HL-60 (cell line): ENCODE results near the gene RNLS.

ENCODE experiments used
- DNase-seq, 2 experiments: peaks; one replicate each; pipeline ENCODE4 v3.0.0-alpha.2; 2010 to 2020; ENCODE audit warnings: low read depth in 1 of 2, low spot score in 1 of 2
- H3K27ac ChIP-seq: fragments of 250-450 bp; sonication (Bioruptor Pico); replicated peaks from 2 replicates; pipeline ENCODE4 v1.5.1; 2020; ENCODE audit warnings: mild to moderate bottlenecking, moderate library complexity
- H3K27me3 ChIP-seq: fragments of 250-450 bp; sonication (Bioruptor Pico); 2 replicates; pipeline ENCODE4 v1.5.1; 2021; ENCODE audit warnings: mild to moderate bottlenecking, moderate library complexity; ENCODE audit not compliant: insufficient read depth, poor library complexity, severe bottlenecking
- H3K4me3 ChIP-seq: replicated peaks from 2 replicates; pipeline ENCODE4 v1.5.1; 2011; ENCODE audit warnings: mild to moderate bottlenecking, control low read depth, low read length; ENCODE audit not compliant: insufficient read depth
- GABPA ChIP-seq: IDR thresholded peaks from 2 replicates; pipeline ENCODE4 v1.6.1; 2012; ENCODE audit warnings: low read depth
- POLR2AphosphoS5 ChIP-seq: IDR thresholded peaks from 2 replicates; pipeline ENCODE4 v1.6.1; 2012; ENCODE audit warnings: low read depth
- REST ChIP-seq: IDR thresholded peaks from 2 replicates; pipeline ENCODE4 v1.6.1; 2012; ENCODE audit warnings: low read depth; ENCODE audit not compliant: insufficient replicate concordance
- SPI1 ChIP-seq: IDR thresholded peaks from 2 replicates; pipeline ENCODE4 v1.6.1; 2012; ENCODE audit warnings: low read depth, mild to moderate bottlenecking, borderline replicate concordance
- TF ChIP-seq, protein P1 (sequence below): IDR thresholded peaks from one replicate; pipeline ENCODE4 v1.5.1; 2011; ENCODE audit warnings: low read length, control low read depth, inconsistent platforms; ENCODE audit not compliant: insufficient read depth

The RNLS gene

DNA sequence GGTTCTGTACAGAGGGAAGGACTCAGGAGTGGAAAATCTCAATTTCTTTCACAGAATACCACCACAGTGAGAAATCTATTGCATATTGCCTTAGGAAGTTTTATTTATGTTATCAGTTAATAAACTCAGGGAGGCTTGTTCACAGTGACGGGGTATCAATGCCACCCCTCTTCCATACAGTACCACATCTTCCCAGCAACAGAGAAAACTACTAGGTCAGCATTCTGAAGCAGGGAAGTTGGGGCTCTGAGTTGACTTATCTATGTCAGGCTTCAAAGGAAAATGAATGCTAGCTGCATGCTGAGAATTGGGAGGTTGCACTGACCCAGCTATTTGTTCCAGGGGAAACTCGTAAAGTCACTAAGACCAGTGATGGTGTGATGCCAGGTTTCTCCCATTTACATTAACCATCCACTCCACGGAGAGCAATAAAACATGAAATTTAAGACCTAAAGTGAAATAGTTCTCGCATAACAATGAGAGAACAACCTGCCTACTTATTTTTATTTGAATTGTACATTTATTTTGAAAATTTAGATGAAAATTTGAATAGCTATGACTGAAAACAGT, 266.7 kb downstream of the RNLS start:
- no peak for DNase-seq
- TF ChIP-seq SPI1 = no peak

DNA sequence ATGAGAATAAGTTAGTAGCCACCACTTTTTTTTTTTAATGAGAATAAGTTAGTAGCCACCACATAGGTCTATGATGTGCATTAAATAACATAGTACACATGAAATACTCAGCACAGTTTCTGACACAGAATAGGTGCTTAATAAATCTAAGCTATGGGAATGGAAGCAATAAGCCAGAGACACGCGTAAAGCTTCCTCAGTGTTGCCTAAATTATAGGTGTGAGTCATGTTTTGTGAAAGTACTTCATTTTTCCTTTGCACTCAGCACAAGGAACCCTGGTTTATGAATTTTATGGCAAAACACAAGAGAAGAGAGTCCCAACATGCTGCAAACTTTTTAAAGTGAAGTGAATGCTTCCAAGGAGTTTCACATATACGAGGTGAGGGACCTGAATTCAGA, 267.4 kb downstream of the RNLS start:
- Histone ChIP-seq H3K27me3 (no peaks in the 10 kb centered on the region), H3K27ac (peak overlapping the region; percentile 36; the same call in 1 of the 2 replicates), H3K4me3 (no peak overlapping the region)
- no peak for DNase-seq
- no peak for TF ChIP-seq SPI1
- TF ChIP-seq, protein P1, sequence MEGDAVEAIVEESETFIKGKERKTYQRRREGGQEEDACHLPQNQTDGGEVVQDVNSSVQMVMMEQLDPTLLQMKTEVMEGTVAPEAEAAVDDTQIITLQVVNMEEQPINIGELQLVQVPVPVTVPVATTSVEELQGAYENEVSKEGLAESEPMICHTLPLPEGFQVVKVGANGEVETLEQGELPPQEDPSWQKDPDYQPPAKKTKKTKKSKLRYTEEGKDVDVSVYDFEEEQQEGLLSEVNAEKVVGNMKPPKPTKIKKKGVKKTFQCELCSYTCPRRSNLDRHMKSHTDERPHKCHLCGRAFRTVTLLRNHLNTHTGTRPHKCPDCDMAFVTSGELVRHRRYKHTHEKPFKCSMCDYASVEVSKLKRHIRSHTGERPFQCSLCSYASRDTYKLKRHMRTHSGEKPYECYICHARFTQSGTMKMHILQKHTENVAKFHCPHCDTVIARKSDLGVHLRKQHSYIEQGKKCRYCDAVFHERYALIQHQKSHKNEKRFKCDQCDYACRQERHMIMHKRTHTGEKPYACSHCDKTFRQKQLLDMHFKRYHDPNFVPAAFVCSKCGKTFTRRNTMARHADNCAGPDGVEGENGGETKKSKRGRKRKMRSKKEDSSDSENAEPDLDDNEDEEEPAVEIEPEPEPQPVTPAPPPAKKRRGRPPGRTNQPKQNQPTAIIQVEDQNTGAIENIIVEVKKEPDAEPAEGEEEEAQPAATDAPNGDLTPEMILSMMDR = no peak
- no peak for TF ChIP-seq POLR2AphosphoS5
- TF ChIP-seq GABPA = no peak
- TF ChIP-seq REST = no peak

More for the DNA sequence above, 266.7 kb downstream of the RNLS start:
- no peaks in the 10 kb centered on the region for H3K27me3 ChIP-seq
- H3K4me3 ChIP-seq = no peak overlapping the region
- peak overlapping the region; percentile 36; the same call in 1 of the 2 replicates for H3K27ac ChIP-seq

DNA sequence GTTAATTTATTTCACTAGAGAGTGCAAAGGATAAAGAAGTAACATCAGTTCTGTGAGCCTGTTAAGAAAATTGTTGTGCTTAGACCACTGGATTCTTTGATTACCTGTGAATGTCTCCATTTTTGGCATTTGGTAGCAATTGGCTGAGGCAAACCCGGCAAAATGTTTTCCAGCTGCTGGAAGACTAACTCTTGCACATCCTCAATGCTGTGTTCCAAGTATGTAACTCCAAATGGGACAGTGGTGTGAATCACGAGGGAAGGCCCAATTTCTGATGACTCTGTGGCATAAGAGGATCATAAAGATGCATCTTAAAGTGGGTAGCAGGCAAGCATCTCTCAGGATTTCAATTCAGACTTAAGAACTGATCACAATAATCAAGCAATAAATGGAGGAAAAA, 268.8 kb downstream of the RNLS start:
- TF ChIP-seq POLR2AphosphoS5 (no peak), SPI1 (no peak), GABPA (no peak), REST (no peak)
- TF ChIP-seq, protein P1 = no peak
- Histone ChIP-seq H3K27ac (no peak overlapping the region), H3K4me3 (no peak overlapping the region), H3K27me3 (no peaks in the 10 kb centered on the region)
- DNase-seq = no peak

DNA sequence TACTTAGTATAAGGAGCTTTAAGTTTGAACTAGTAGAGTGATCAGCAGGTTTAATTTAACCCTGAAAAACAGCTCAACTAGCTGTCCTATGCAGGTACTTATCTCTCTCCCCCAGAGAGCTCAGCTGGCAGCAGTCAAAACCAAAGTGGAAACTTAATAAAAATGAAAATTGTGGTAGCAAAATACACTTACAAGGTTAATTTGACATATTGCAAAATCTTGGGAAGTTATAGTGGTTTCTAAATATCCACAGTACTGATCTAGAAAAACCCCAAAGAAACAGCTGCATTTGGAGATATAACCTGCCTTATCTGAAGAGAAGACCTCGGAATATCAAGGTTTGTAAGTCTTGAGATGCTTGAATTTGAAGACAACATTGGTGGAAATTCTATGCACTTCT, 269.2 kb downstream of the RNLS start:
- Histone ChIP-seq H3K27ac (no peak overlapping the region), H3K27me3 (no peaks in the 10 kb centered on the region), H3K4me3 (no peak overlapping the region)
- DNase-seq = no peak
- no peak for TF ChIP-seq GABPA
- TF ChIP-seq SPI1 = no peak
- TF ChIP-seq REST = no peak
- TF ChIP-seq POLR2AphosphoS5 = no peak
- TF ChIP-seq, protein P1 = no peak
